ENCODE results near the gene PSME2. TPM values are rescaled to one million over a fixed set of nuclear protein-coding genes. Genes with fewer than 3 reads are reported as not detected.

The PSME2 gene
- polyA plus RNA-seq, 1 donor (not counting 4 experiments of a cell fraction or from before 2014, with no cell fraction given) = 158 TPM

DNA sequence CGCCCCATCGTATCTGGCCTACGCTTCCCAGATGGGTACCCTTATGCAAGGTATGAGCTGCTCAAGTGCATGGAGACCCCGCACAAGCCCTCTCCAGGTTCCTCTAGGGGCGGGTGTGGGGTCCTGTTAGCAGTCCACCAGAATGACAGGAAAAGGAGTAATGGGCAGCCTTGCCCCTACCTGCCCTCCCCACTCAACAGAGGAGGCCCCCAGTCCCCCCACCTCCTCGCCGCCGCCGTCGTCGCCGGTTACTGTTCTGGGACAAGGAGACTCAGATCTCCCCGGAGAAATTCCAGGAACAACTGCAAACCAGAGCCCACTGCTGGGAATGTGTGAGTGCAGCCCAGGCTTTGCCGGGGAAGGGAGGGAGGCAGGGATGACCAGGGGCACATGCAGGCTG is 31.5 kb upstream of the PSME2 start:
- no peaks in the 10 kb centered on the region for H3K4me1 ChIP-seq (ENCODE audit: control insufficient read depth, extremely low read depth, insufficient read depth, low read length)
- H3K27ac ChIP-seq (ENCODE audit: control insufficient read depth, insufficient read depth, low read length) = no peak overlapping the region
- FAIRE-seq (no peak), DNase-seq (ENCODE audit: low read depth, low spot score) (no peak)
- no peak overlapping the region for H3K9ac ChIP-seq (ENCODE audit: control insufficient read depth, extremely low read depth, insufficient read depth, low read length)
- no peaks in the 10 kb centered on the region for H3K9me1 ChIP-seq (ENCODE audit: control insufficient read depth, extremely low read depth, insufficient read depth, low read length)
- H2AFZ ChIP-seq (ENCODE audit: control insufficient read depth, low read length) = no peak overlapping the region
- H3K36me3 ChIP-seq (ENCODE audit: control insufficient read depth in 2 of 2, extremely low read depth in 1 of 2, insufficient read depth in 2 of 2, low read length in 2 of 2) = peaks cover 36 to 48% of the 10 kb centered on the region in 2 experiments
- H4K20me1 ChIP-seq (ENCODE audit: control insufficient read depth, extremely low read depth, insufficient read depth, low read length) = peaks cover 8% of the 10 kb centered on the region
- H3K9me3 ChIP-seq (ENCODE audit: control insufficient read depth, low read depth, low read length) = no peaks in the 10 kb centered on the region
- TF ChIP-seq CTCF (optimal IDR thresholded peaks at IDR 0.05 in 1 of 3, IDR thresholded peaks at IDR 0.05 in 1 of 3, conservative IDR thresholded peaks at IDR 0.05 in 1 of 3; ENCODE audit: extremely low read depth in 1 of 3, insufficient read depth in 2 of 3, low read length in 3 of 3) (no peak), EZH2 (IDR thresholded peaks at IDR 0.05; ENCODE audit: low read length) (no peak)
- no peaks in the 10 kb centered on the region for H3K79me2 ChIP-seq (ENCODE audit: control insufficient read depth, insufficient read depth, low read length)
- H3K4me3 ChIP-seq (ENCODE audit: control insufficient read depth in 2 of 3, extremely low read depth in 1 of 3, insufficient read depth in 2 of 3, low read depth in 1 of 3, low read length in 3 of 3) = no peak overlapping the region
- no peaks in the 10 kb centered on the region for H3K27me3 ChIP-seq (ENCODE audit: control insufficient read depth, extremely low read depth, insufficient read depth, low read length)
- H3K4me2 ChIP-seq (ENCODE audit: control insufficient read depth, extremely low read depth, insufficient read depth, low read depth, low read length) = no peak overlapping the region
- dilution Hi-C loops (cut with MboI; ENCODE audit: extremely low pct_ligation_motif_present, low sequenced_read_pairs) = no loop called here

DNA sequence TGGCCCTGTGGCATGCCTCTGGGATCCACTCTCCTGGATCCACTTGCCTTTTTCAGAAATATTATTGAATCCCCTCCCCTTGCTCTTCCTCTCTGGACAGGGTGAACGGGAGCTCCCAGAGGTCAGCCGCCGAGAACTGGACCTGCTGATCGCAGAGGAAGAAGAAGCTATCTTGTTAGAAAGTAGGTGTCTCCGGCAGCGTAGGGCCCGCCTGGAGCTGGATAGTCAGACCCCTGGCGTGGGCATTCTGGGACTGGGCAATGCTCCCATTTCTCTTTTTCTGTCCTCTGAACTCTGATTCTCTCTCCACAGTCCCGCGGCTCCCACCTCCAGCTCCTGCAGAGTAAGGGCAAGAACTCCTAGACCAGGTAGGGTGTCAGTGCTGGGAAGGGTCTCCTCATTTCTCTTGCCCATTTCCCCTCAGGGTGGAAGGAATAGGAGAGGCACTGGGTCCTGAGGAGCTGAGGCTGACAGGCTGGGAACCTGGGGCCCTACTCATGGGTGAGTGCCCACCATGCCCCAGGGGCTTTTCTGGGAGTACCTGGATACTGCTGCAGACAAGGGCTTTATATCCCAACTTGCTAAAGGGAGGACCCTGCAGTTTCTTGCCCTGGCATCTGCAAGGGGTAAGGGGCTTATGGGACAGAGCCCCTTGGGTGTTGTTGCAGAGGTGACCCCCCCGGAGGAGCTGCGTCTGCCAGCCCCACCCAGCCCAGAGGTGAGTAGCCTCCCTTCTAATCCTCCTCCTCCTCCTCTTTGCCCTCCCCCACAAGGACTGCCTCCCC is 30.8 kb upstream of the PSME2 start:
- no peaks in the 10 kb centered on the region for H3K9me3 ChIP-seq (ENCODE audit: control insufficient read depth, low read depth, low read length)
- H3K27ac ChIP-seq (ENCODE audit: control insufficient read depth, insufficient read depth, low read length) = no peak overlapping the region
- peaks cover 36 to 48% of the 10 kb centered on the region in 2 experiments for H3K36me3 ChIP-seq (ENCODE audit: control insufficient read depth in 2 of 2, extremely low read depth in 1 of 2, insufficient read depth in 2 of 2, low read length in 2 of 2)
- no peaks in the 10 kb centered on the region for H3K9me1 ChIP-seq (ENCODE audit: control insufficient read depth, extremely low read depth, insufficient read depth, low read length)
- FAIRE-seq (no peak), DNase-seq (ENCODE audit: low read depth, low spot score) (no peak)
- no peak overlapping the region for H3K9ac ChIP-seq (ENCODE audit: control insufficient read depth, extremely low read depth, insufficient read depth, low read length)
- no peak overlapping the region for H3K4me2 ChIP-seq (ENCODE audit: control insufficient read depth, extremely low read depth, insufficient read depth, low read depth, low read length)
- no peaks in the 10 kb centered on the region for H3K79me2 ChIP-seq (ENCODE audit: control insufficient read depth, insufficient read depth, low read length)
- no peaks in the 10 kb centered on the region for H3K27me3 ChIP-seq (ENCODE audit: control insufficient read depth, extremely low read depth, insufficient read depth, low read length)
- H4K20me1 ChIP-seq (ENCODE audit: control insufficient read depth, extremely low read depth, insufficient read depth, low read length) = peaks cover 8% of the 10 kb centered on the region
- TF ChIP-seq CTCF (optimal IDR thresholded peaks at IDR 0.05 in 1 of 3, IDR thresholded peaks at IDR 0.05 in 1 of 3, conservative IDR thresholded peaks at IDR 0.05 in 1 of 3; ENCODE audit: extremely low read depth in 1 of 3, insufficient read depth in 2 of 3, low read length in 3 of 3) = no peak
- TF ChIP-seq EZH2 (IDR thresholded peaks at IDR 0.05; ENCODE audit: low read length) = no peak
- dilution Hi-C loops (cut with MboI; ENCODE audit: extremely low pct_ligation_motif_present, low sequenced_read_pairs) = no loop called here
- H3K4me3 ChIP-seq (ENCODE audit: control insufficient read depth in 2 of 3, extremely low read depth in 1 of 3, insufficient read depth in 2 of 3, low read depth in 1 of 3, low read length in 3 of 3) = no peak overlapping the region
- H3K4me1 ChIP-seq (ENCODE audit: control insufficient read depth, extremely low read depth, insufficient read depth, low read length) = no peaks in the 10 kb centered on the region
- no peak overlapping the region for H2AFZ ChIP-seq (ENCODE audit: control insufficient read depth, low read length)
